ENCODE measurements around the gene SPTBN2.

DNA sequence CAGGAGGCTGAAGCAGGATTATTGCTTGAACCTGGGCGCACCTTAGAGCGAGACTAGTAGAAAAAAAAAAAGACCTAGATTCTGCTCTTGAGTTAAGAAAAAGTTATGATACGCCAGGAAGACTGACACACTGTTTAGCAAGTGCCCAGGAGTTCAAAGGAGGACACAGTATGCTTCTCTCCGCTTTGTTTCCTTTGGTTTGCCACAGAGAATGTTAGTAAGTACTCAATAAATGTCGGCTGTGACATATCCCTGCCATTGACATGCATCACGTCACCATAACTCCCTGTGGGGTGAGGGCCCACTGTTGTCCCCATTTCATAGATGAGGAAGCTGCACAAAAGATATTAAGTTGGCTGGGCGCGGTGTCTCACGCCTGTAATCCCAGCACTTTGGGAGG is 7.1 kb downstream of the SPTBN2 start:
- no peak for TF ChIP-seq ZFP30 (CRISPR knock-in tag; IDR thresholded peaks at IDR 0.05)
- TF ChIP-seq ZFP3 (CRISPR knock-in tag; IDR thresholded peaks at IDR 0.05): no peak
- TF ChIP-seq, protein P1, sequence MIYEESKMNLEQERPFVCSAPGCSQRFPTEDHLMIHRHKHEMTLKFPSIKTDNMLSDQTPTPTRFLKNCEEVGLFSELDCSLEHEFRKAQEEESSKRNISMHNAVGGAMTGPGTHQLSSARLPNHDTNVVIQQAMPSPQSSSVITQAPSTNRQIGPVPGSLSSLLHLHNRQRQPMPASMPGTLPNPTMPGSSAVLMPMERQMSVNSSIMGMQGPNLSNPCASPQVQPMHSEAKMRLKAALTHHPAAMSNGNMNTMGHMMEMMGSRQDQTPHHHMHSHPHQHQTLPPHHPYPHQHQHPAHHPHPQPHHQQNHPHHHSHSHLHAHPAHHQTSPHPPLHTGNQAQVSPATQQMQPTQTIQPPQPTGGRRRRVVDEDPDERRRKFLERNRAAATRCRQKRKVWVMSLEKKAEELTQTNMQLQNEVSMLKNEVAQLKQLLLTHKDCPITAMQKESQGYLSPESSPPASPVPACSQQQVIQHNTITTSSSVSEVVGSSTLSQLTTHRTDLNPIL (CRISPR knock-in tag; IDR thresholded peaks at IDR 0.05; ENCODE audit: low read depth): no peak
- no peak for TF ChIP-seq ZC3H10 (CRISPR knock-in tag; IDR thresholded peaks at IDR 0.05)
